SH-SY5Y (cell line): Measurements from ENCODE around the gene ST3GAL4.

ENCODE experiments used
- GATA2 ChIP-seq: IDR thresholded peaks from 2 replicates; pipeline ENCODE4 v1.6.1; 2011; ENCODE audit warnings: mild to moderate bottlenecking, low read depth, low read length
- GATA3 ChIP-seq: IDR thresholded peaks from 2 replicates; pipeline ENCODE4 v1.6.1; 2011; ENCODE audit warnings: low read depth, mild to moderate bottlenecking, low read length, moderate library complexity

DNA sequence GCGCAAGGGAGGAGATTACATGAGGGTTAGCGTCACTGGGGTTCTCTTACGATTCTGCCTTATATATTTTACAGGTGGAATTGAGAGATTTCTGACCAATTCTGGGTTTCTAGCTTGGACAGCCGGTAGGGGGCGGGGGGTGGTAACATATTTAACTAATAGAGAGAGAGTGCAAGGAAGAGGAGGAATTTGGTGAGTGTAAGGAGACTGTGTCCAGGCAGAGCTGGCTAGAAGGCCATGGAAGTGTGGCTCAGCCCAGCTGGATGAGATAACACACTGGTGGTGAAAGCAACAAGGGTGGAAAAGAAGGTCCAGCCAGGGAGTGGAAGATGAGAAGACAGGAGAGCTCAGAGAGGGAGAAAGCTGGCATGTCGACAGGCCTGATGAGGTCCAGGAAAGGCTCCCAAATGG is 56.5 kb downstream of the ST3GAL4 start:
- TF ChIP-seq GATA2 (no peak), GATA3 (no peak)
